ENCODE measurements around the gene GBP2. TPM values are rescaled to one million over a fixed set of nuclear protein-coding genes. Genes with fewer than 3 reads are reported as not detected.

The GBP2 gene
- total RNA-seq, 1 experiment from 2014 or later = 0.24 TPM

GRCh38 chr1:89064632-89065031 is 61.3 kb downstream of the GBP2 start:
- H3K27me3 Mint-ChIP-seq (ENCODE audit: low read depth) = no peaks in the 10 kb centered on the region
- ATAC-seq = no peak
- no peak for TF ChIP-seq CBFB (CRISPR knock-in tag; IDR thresholded peaks at IDR 0.05; ENCODE audit: low read depth)
- no peak for TF ChIP-seq ZMAT4 (CRISPR knock-in tag; IDR thresholded peaks at IDR 0.05)
- no peak for TF ChIP-seq E2F1 (CRISPR knock-in tag; IDR thresholded peaks at IDR 0.05)
- no peak for TF ChIP-seq NR1H2 (CRISPR knock-in tag; IDR thresholded peaks at IDR 0.05)
- TF ChIP-seq CREB1 (CRISPR knock-in tag; IDR thresholded peaks at IDR 0.05) = no peak
- TF ChIP-seq TEAD4 (CRISPR knock-in tag; IDR thresholded peaks at IDR 0.05) = no peak
- no peak for TF ChIP-seq ZBTB43 (CRISPR knock-in tag; IDR thresholded peaks at IDR 0.05)

GRCh38 chr1:89063094-89063493 is 62.8 kb downstream of the GBP2 start:
- no peak for TF ChIP-seq NFE2L1 (CRISPR knock-in tag; IDR thresholded peaks at IDR 0.05)
- TF ChIP-seq PRRX2 (CRISPR knock-in tag; IDR thresholded peaks at IDR 0.05) = no peak
- no peak for TF ChIP-seq ZNF396 (CRISPR knock-in tag; IDR thresholded peaks at IDR 0.05; ENCODE audit: borderline replicate concordance)
- TF ChIP-seq TEAD4 (CRISPR knock-in tag; IDR thresholded peaks at IDR 0.05) = no peak
- no peak for TF ChIP-seq GRHL2 (CRISPR knock-in tag; IDR thresholded peaks at IDR 0.05; ENCODE audit: insufficient replicate concordance, severe bottlenecking)
- no peak for TF ChIP-seq PREB (CRISPR knock-in tag; IDR thresholded peaks at IDR 0.05; ENCODE audit: borderline replicate concordance)
- TF ChIP-seq NFYB (CRISPR knock-in tag; conservative IDR thresholded peaks at IDR 0.05; ENCODE audit: low read depth) = no peak
- ATAC-seq (no peak), DNase-seq (ENCODE audit: low spot score) (no peak)
- no peaks in the 10 kb centered on the region for H3K4me1 Mint-ChIP-seq
- H3K9me3 Mint-ChIP-seq = no peaks in the 10 kb centered on the region
- H3K4me3 Mint-ChIP-seq = no peak overlapping the region
- ChIA-PET CTCF (interaction anchor here (1.6 kb wide), 1 partner anchor 23 kb away, joined by 4 read pairs; no protein-coding TSS in a partner anchor), POLR2A (no interaction called here)
- no peaks in the 10 kb centered on the region for H3K36me3 Mint-ChIP-seq
- H3K27ac Mint-ChIP-seq = no peak overlapping the region
- no peaks in the 10 kb centered on the region for H3K27me3 Mint-ChIP-seq (ENCODE audit: low read depth)

More at GRCh38 chr1:89064632-89065031, 61.3 kb downstream of the GBP2 start:
- CTCF ChIA-PET = no interaction called here
- POLR2A ChIA-PET = no interaction called here
- no peak for DNase-seq (ENCODE audit: low spot score)
- no peak overlapping the region for H3K4me3 Mint-ChIP-seq
- H3K27ac Mint-ChIP-seq = no peak overlapping the region
- no peaks in the 10 kb centered on the region for H3K9me3 Mint-ChIP-seq
- no peaks in the 10 kb centered on the region for H3K36me3 Mint-ChIP-seq
- no peaks in the 10 kb centered on the region for H3K4me1 Mint-ChIP-seq

- ATAC-seq = no peak
These were observed 65.8 kb downstream of the GBP2 start for GRCh38 chr1:89060091-89060490.

More at GRCh38 chr1:89060091-89060490, 65.8 kb downstream of the GBP2 start:
- DNase-seq (ENCODE audit: low spot score) = no peak
- CTCF ChIA-PET = no interaction called here
- H3K36me3 Mint-ChIP-seq = no peaks in the 10 kb centered on the region
- TF ChIP-seq ESRRA (CRISPR knock-in tag; IDR thresholded peaks at IDR 0.05; ENCODE audit: borderline replicate concordance) (no peak), SOX15 (CRISPR knock-in tag; IDR thresholded peaks at IDR 0.05) (no peak), SMAD4 (CRISPR knock-in tag; IDR thresholded peaks at IDR 0.05) (no peak), USF1 (CRISPR knock-in tag; IDR thresholded peaks at IDR 0.05) (no peak), E2F5 (CRISPR knock-in tag; IDR thresholded peaks at IDR 0.05) (no peak), CREM (CRISPR knock-in tag; IDR thresholded peaks at IDR 0.05) (no peak), IRF2 (CRISPR knock-in tag; IDR thresholded peaks at IDR 0.05; ENCODE audit: borderline replicate concordance, low read depth) (no peak), NR2C2 (CRISPR knock-in tag; IDR thresholded peaks at IDR 0.05) (no peak), ZNF317 (CRISPR knock-in tag; IDR thresholded peaks at IDR 0.05; ENCODE audit: borderline replicate concordance, low read depth) (no peak), ARID4B (CRISPR knock-in tag; IDR thresholded peaks at IDR 0.05; ENCODE audit: borderline replicate concordance) (no peak), JUN (CRISPR knock-in tag; IDR thresholded peaks at IDR 0.05) (no peak), GTF2I (CRISPR knock-in tag; conservative IDR thresholded peaks at IDR 0.05) (no peak)
- POLR2A ChIA-PET = no interaction called here
- no peak overlapping the region for H3K27ac Mint-ChIP-seq
- H3K4me3 Mint-ChIP-seq = no peak overlapping the region
- H3K4me1 Mint-ChIP-seq = peaks cover 3% of the 10 kb centered on the region; the same call in 1 of the 2 replicates
- no peaks in the 10 kb centered on the region for H3K9me3 Mint-ChIP-seq
- H3K27me3 Mint-ChIP-seq (ENCODE audit: low read depth) = no peaks in the 10 kb centered on the region
